NAMALWA (cell line): ENCODE data around the gene ST6GAL2.

ENCODE experiments used
- DNase-seq: peaks from one replicate; pipeline ENCODE4 v3.0.0-alpha.2; 2015; ENCODE audit warnings: low spot score

ST6GAL2 gene, protein sequence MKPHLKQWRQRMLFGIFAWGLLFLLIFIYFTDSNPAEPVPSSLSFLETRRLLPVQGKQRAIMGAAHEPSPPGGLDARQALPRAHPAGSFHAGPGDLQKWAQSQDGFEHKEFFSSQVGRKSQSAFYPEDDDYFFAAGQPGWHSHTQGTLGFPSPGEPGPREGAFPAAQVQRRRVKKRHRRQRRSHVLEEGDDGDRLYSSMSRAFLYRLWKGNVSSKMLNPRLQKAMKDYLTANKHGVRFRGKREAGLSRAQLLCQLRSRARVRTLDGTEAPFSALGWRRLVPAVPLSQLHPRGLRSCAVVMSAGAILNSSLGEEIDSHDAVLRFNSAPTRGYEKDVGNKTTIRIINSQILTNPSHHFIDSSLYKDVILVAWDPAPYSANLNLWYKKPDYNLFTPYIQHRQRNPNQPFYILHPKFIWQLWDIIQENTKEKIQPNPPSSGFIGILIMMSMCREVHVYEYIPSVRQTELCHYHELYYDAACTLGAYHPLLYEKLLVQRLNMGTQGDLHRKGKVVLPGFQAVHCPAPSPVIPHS

DNA sequence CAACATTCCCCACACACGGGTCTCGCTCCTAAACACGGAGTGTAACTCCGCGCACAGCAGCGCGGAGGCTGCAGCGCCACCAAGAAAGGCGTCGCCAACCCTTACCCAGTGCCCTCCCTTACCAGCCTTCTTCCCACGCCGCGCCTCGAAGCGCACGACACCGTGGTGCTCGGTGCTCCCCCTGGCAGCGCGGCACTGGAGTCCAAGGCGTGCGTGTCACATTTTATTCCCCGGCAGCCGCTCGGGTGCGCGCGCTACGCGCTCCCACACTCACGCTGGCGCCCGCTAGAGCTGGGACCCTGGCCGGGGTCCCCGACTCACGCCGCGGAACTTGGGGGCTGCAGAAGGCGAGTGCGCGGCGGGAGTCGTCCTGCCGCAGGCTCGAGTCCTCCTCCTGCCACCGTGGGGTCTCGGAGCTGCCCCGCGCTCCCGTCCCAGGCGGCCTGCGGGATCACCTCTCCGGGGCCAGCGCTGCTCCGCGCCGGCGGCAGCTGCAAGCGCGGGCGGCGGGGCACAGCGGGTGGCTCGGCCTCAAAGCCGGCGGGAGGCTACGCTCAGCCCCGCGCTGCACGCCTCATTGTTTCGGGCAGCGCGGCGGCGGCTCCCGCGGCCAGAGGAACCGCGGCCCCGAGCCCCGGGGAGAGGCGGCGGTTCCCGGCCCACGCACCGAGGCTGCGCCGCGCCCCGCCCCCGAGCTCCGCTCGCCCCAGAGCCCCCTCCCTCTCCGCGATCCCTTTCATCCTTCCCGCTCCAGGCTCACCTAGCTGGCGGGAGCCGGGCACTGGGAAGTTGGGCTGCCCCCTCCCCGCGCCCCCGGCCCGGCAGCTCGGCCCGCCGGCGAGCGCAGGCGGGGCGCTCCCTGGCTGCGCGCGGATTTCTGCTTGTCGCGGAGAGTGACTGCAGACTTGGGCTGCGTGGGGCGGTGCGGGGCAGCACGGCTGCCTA is at the start of gene ST6GAL2:
TSS of gene ST6GAL2 (minus strand) at position 197 of the 945 bp plus-strand sequence. CDS start 42,190 bp downstream, outside the sequence.
- no peak for DNase-seq

- DNase-seq, result no peak
Measured at GRCh38 chr2:106932644-106933043, 46.7 kb upstream of the ST6GAL2 start.

GRCh38 chr2:106931717-106932335 is 45.9 kb upstream of the ST6GAL2 start:
- DNase-seq, result no peak

- DNase-seq, result no peak
Measured at GRCh38 chr2:106921451-106921850, 35.5 kb upstream of the ST6GAL2 start.

GRCh38 chr2:106919012-106919411 is 33.0 kb upstream of the ST6GAL2 start:
- DNase-seq, result no peak

- DNase-seq, result no peak
Measured at GRCh38 chr2:106904242-106904641, 18.3 kb upstream of the ST6GAL2 start.

- DNase-seq, result no peak
Measured at GRCh38 chr2:106899786-106900530, 14.0 kb upstream of the ST6GAL2 start.

GRCh38 chr2:106894545-106894944 is 8.6 kb upstream of the ST6GAL2 start:
- no peak for DNase-seq

DNA sequence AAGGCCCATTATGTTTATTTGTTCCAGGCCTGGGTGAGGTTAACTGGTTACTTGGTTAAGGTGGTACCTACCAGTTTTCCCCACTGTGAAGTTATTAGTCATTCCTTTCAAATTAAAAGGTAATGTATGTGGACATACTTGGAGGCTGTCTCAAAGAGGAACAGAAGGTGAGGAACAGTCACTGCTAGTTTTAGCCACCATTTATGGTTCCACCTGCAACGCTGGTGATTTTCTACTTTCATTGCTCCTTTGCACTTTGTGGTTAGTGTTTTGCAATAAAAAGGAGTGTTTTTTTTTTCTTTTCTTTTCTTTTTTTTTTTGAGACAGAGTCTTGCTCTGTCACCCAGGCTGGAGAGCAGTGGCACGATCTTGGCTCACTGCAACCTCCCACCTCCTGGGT is 6.1 kb upstream of the ST6GAL2 start:
- no peak for DNase-seq

GRCh38 chr2:106890606-106891005 is 4.6 kb upstream of the ST6GAL2 start:
- no peak for DNase-seq

GRCh38 chr2:106886916-106887758 is 1.2 kb upstream of the ST6GAL2 start:
- DNase-seq, result no peak

GRCh38 chr2:106885329-106885728 is 638 bp downstream of the ST6GAL2 start:
- DNase-seq, result no peak

GRCh38 chr2:106882673-106883072 is 3.3 kb downstream of the ST6GAL2 start:
- no peak for DNase-seq

- DNase-seq, result no peak
Measured at GRCh38 chr2:106878206-106878605, 7.8 kb downstream of the ST6GAL2 start.

DNA sequence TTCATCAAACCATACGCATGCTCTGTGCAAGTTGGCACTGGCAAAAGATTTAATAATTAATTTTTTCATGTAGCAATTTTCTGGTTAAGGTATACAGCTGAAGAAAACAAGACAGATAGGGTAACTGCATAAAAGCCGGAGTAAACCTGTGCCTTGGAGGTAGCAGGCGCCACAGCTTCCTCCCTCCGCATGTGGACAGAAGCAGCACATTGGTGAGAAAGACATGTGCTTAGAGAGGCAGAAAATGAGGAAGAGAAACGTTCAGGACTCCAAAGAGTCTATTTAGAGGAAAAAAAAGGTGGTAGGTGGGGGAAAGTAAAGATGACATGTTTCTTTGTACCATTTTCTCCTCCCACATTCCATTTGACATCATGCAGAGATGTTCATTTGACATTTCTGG is 9.3 kb downstream of the ST6GAL2 start:
- no peak for DNase-seq

- no peak for DNase-seq
Measured at GRCh38 chr2:106869512-106870275, 16.3 kb downstream of the ST6GAL2 start.

DNA sequence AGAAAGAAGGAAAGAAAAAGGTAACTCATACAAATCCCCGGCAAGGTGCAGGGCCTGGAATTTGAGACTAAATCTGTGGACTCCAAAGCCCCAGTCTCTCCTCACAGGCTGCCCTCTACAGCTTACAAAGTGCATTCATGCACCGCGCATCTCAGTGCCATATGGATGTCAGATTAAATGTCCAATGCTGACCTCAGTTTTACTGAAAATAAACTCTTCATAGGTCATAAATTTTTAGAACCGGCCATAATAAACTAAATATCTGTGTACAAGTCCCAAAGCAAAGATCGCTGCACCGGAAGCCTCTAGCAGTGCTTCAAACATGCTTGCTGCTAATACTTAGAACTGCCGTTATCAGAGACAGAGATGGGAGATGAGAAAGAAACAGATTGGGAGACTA is 17.7 kb downstream of the ST6GAL2 start:
- DNase-seq, result peak; percentile 7

DNA sequence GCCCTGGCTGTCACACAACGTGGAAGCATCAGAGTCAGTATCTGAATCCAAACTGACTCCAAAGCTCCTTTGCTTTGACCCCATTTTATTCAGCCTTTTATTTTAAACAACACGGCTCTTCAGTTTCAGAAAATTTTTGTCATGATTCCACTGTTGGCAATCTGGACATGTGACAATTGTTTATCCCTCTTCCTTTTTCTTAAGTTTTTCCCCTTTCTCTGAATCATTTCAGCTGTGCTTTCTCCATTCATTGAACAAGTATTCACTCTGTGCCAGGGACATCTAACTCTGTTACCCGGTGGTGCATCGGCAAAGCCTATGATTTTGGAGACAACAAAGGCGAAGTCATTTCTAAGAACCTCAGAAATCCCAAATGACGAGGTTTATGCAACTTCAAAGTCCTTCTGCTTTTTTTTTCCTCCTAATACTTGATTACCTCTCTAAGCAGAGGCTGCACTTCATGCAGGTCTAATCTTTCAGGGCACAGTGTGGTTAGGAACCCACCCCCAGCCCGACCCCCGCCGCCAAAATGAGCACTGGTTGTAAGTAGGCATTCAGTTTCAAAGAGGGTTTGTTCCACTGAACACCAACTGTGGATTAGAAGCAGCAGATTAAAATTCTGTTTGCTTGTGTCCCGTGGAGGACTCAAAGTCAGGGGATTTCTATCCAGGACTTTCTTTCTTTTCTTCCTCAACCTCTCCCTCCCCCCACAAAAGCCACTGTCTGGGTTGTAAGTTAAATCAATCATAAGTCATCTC is 18.6 kb downstream of the ST6GAL2 start:
- no peak for DNase-seq

DNA sequence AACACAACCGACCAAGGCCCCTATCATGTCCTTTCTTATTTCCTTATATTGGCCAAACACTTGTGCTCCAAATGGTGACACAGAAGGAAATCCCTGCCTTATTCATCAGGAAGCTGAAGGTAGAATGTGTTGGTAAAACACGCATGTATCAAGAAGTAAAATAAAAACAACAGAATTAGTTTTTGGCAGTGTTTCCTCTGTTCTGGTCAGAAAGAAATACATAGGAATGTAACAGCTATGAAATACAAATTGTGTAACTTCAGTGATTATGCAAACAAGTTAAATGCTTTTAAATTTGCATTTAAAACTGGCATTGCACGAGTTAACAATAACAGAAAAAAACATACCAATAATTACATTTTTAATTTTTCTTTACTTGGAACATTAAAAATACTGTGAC is 19.3 kb downstream of the ST6GAL2 start:
- no peak for DNase-seq
